ENCODE results near the gene FAF1.
"Not testable (repeated sequence)": the region's sequence is repeated elsewhere in the genome, so short reads cannot be mapped to it uniquely, and the experiment has no call there.

The FAF1 gene

GRCh38 chr1:50783286-50783685, 176.8 kb downstream of the FAF1 start:
- DNase-seq (ENCODE audit: low spot score), result no peak
- no peak for TF ChIP-seq CTCF (IDR thresholded peaks at IDR 0.05; ENCODE audit: extremely low read depth, missing control alignments)

GRCh38 chr1:50780797-50781196, 179.3 kb downstream of the FAF1 start:
- no peak for TF ChIP-seq CTCF (IDR thresholded peaks at IDR 0.05; ENCODE audit: extremely low read depth, missing control alignments)
- DNase-seq (ENCODE audit: low spot score), result no peak

- TF ChIP-seq CTCF (IDR thresholded peaks at IDR 0.05; ENCODE audit: extremely low read depth, missing control alignments), result no peak
- no peak for DNase-seq (ENCODE audit: low spot score)
Observed at GRCh38 chr1:50779801-50780200, 180.3 kb downstream of the FAF1 start.

GRCh38 chr1:50775740-50776139, 184.3 kb downstream of the FAF1 start:
- no peak for TF ChIP-seq CTCF (IDR thresholded peaks at IDR 0.05; ENCODE audit: extremely low read depth, missing control alignments)
- DNase-seq (ENCODE audit: low spot score), result no peak

- peak; percentile 29 for DNase-seq (ENCODE audit: low spot score)
- TF ChIP-seq CTCF (IDR thresholded peaks at IDR 0.05; ENCODE audit: extremely low read depth, missing control alignments), result peak; percentile 17
Observed at GRCh38 chr1:50774759-50775351, 185.2 kb downstream of the FAF1 start.

- DNase-seq (ENCODE audit: low spot score), result no peak
- no peak for TF ChIP-seq CTCF (IDR thresholded peaks at IDR 0.05; ENCODE audit: extremely low read depth, missing control alignments)
Observed at GRCh38 chr1:50766688-50767087, 193.4 kb downstream of the FAF1 start.

- DNase-seq (ENCODE audit: low spot score), result not testable (repeated sequence)
Observed at GRCh38 chr1:50756543-50756942, 203.5 kb downstream of the FAF1 start.

GRCh38 chr1:50754764-50755163, 205.3 kb downstream of the FAF1 start:
- not testable (repeated sequence) for DNase-seq (ENCODE audit: low spot score)

All from GM20000 (cell line).